Parathyroid adenoma (tissue), 2 donors: ENCODE data around the gene LY6G6D.

Experiments
- H2AFZ ChIP-seq: fragments of 300-600 bp; sonication (generic); one replicate; pipeline ENCODE4 v1.7.0; 2017; ENCODE audit warnings: antibody characterized with exemption, mild to moderate bottlenecking
- H3K27ac ChIP-seq: fragments of 300-600 bp; sonication (generic); one replicate; pipeline ENCODE4 v1.7.0; 2017
- H3K27me3 ChIP-seq: fragments of 300-600 bp; sonication (generic); one replicate; pipeline ENCODE4 v1.7.0; 2017; ENCODE audit warnings: low read length; ENCODE audit not compliant: control insufficient read depth, insufficient read depth
- H3K36me3 ChIP-seq: fragments of 300-600 bp; sonication (generic); one replicate; pipeline ENCODE4 v1.7.0; 2017; ENCODE audit warnings: low read length; ENCODE audit not compliant: control insufficient read depth, insufficient read depth
- H3K4me1 ChIP-seq: fragments of 300-600 bp; sonication (generic); one replicate; pipeline ENCODE4 v1.7.0; 2017; ENCODE audit warnings: control low read depth
- H3K4me2 ChIP-seq: fragments of 300-600 bp; sonication (generic); one replicate; pipeline ENCODE4 v1.7.0; 2017; ENCODE audit warnings: low read length
- H3K4me3 ChIP-seq: fragments of 300-600 bp; sonication (generic); one replicate; pipeline ENCODE4 v1.7.0; 2017; ENCODE audit warnings: low read depth, low read length
- H3K79me2 ChIP-seq: fragments of 300-600 bp; sonication (generic); one replicate; pipeline ENCODE4 v1.7.0; 2017; ENCODE audit warnings: control low read depth
- H3K9ac ChIP-seq: fragments of 300-600 bp; sonication (generic); one replicate; pipeline ENCODE4 v1.7.0; 2017; ENCODE audit warnings: mild to moderate bottlenecking
- H3K9me3 ChIP-seq: fragments of 300-600 bp; sonication (generic); one replicate; pipeline ENCODE4 v1.7.0; 2017; ENCODE audit warnings: low read length; ENCODE audit not compliant: control insufficient read depth
- CTCF ChIP-seq: fragments of 300-600 bp; sonication (generic); IDR thresholded peaks from one replicate; pipeline ENCODE4 v1.7.0; 2017; ENCODE audit warnings: antibody characterized with exemption, mild to moderate bottlenecking
- donor health status: primary hyperparathyroidism.

The LY6G6D gene

GRCh38 chr6:31700740-31701401, 14.3 kb upstream of the LY6G6D start:
- Histone ChIP-seq H3K4me2 (no peak overlapping the region), H2AFZ (no peak overlapping the region), H3K4me3 (no peak overlapping the region), H3K9ac (no peak overlapping the region), H3K27ac (no peak overlapping the region), H3K9me3 (no peaks in the 10 kb centered on the region), H3K79me2 (peaks cover 11% of the 10 kb centered on the region), H3K4me1 (peaks cover 12% of the 10 kb centered on the region), H3K27me3 (no peaks in the 10 kb centered on the region), H3K36me3 (no peaks in the 10 kb centered on the region)
- TF ChIP-seq CTCF: no peak

DNA sequence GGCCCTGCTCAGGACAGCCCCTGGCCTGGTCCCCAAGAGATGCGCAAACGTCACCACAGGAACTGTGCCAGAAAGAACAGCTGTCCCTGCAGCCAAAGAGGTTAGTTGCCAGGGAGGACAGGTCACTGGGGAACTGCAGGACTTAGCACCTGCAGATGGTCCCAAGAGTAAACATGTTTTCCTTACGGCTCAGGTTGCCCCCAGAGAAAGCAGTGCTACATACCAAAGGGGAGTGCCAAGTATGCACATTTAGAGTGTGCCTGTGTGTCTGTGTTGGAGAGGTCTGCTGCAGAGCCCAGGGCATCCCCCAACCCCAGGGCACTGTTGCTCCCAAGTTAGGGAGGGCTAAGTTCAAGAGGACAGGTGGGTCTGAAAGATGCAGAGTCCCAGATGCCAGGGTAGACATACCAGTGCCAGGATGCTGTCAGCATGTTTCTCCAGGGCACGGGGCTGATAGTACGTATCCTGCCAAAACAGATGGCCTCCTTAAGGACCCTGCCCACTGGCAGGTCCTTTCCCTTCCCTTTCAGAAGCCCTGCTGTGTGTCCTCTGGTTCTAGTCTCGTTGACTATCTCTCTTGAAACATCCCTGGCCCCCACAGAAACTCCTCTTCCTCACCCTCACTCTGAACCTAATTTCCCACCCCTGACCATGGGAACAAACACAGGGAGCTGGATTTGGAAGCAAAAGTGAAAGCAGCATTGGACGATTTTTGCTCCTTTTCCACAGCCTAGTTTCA, 13.3 kb upstream of the LY6G6D start:
- Histone ChIP-seq H3K27me3 (no peaks in the 10 kb centered on the region), H3K4me1 (peaks cover 12% of the 10 kb centered on the region), H3K79me2 (peaks cover 11% of the 10 kb centered on the region), H3K4me3 (peak overlapping the region; percentile 88), H3K9me3 (no peaks in the 10 kb centered on the region), H3K36me3 (no peaks in the 10 kb centered on the region), H2AFZ (peak overlapping the region; percentile 96), H3K9ac (no peak overlapping the region), H3K27ac (peak overlapping the region; percentile 96), H3K4me2 (peak overlapping the region; percentile 82)
- TF ChIP-seq CTCF: no peak

DNA sequence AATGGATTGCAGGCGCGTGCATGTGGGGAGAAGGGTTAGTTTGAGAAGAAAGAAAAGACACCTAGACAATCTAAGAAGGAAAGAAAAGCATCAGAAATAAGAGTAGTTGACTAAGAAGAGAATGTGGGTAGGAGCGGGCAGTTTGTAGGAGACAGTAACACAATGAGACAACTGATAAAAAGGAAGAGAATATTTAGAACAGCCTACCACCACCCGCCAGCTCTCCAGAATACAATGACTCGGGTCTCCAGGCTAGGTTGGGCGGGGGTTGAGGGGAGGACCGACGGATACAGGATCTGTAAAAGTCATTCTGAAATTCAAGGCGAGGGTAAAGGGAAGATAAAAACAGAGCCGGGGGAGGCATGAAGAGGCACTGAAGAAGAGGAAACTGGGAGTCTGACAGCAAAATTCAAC, 12.7 kb upstream of the LY6G6D start:
- Histone ChIP-seq H3K27me3 (no peaks in the 10 kb centered on the region), H3K27ac (peak overlapping the region; percentile 96), H3K4me3 (peak overlapping the region; percentile 88), H3K9me3 (no peaks in the 10 kb centered on the region), H3K36me3 (no peaks in the 10 kb centered on the region), H3K9ac (peak overlapping the region; percentile 94), H3K4me1 (peaks cover 12% of the 10 kb centered on the region), H3K4me2 (peak overlapping the region; percentile 82), H3K79me2 (peaks cover 11% of the 10 kb centered on the region), H2AFZ (peak overlapping the region; percentile 96)
- no peak for TF ChIP-seq CTCF

- Histone ChIP-seq H3K4me1 (peaks cover 12% of the 10 kb centered on the region), H3K36me3 (no peaks in the 10 kb centered on the region), H3K27me3 (no peaks in the 10 kb centered on the region), H3K4me3 (peak within 1 kb of the TSS; percentile 88), H3K4me2 (peak within 1 kb of the TSS; percentile 82), H3K9ac (peak within 1 kb of the TSS; percentile 94), H3K9me3 (no peaks in the 10 kb centered on the region), H2AFZ (peak within 1 kb of the TSS; percentile 96), H3K79me2 (peaks cover 11% of the 10 kb centered on the region), H3K27ac (peak within 1 kb of the TSS; percentile 96)
- TF ChIP-seq CTCF: peak; percentile 27
These were observed 12.1 kb upstream of the LY6G6D start, which contains the start of gene ABHD16A for GRCh38 chr6:31702819-31703716. Gene ABHD16A, minus strand, starts transcription at chr6:31703324. Its CDS starts 43 bp downstream, at chr6:31703281.
